GM12872 (cell line): ENCODE results near the gene CRHR1.

Experiments
- CTCF ChIP-seq: IDR thresholded peaks from 3 replicates; pipeline ENCODE4 v1.5.1; 2011; ENCODE audit warnings: low read depth, mild to moderate bottlenecking, low read length, moderate library complexity; ENCODE audit not compliant: insufficient read depth

Gene CRHR1

GRCh38 chr17:45818699-45819098 lies 34.6 kb downstream of the CRHR1 start:
- TF ChIP-seq CTCF, result no peak

GRCh38 chr17:45819632-45820031 lies 35.5 kb downstream of the CRHR1 start:
- TF ChIP-seq CTCF, result no peak

GRCh38 chr17:45820052-45820780 lies 36.1 kb downstream of the CRHR1 start:
- TF ChIP-seq CTCF, result no peak

- TF ChIP-seq CTCF, result no peak
These were observed 37.0 kb downstream of the CRHR1 start for GRCh38 chr17:45821147-45821546.

- TF ChIP-seq CTCF, result no peak
These were observed 39.5 kb downstream of the CRHR1 start for GRCh38 chr17:45823598-45823997.

GRCh38 chr17:45824475-45824874 lies 40.4 kb downstream of the CRHR1 start:
- TF ChIP-seq CTCF, result no peak

- no peak for TF ChIP-seq CTCF
These were observed 40.9 kb downstream of the CRHR1 start for GRCh38 chr17:45824901-45825492.
